ENCODE data around the gene ALKBH5. TPM values are rescaled to one million over a fixed set of nuclear protein-coding genes. Genes with fewer than 3 reads are reported as not detected.

The ALKBH5 gene
- total RNA-seq, 1 experiment from 2014 or later: 105 TPM

DNA sequence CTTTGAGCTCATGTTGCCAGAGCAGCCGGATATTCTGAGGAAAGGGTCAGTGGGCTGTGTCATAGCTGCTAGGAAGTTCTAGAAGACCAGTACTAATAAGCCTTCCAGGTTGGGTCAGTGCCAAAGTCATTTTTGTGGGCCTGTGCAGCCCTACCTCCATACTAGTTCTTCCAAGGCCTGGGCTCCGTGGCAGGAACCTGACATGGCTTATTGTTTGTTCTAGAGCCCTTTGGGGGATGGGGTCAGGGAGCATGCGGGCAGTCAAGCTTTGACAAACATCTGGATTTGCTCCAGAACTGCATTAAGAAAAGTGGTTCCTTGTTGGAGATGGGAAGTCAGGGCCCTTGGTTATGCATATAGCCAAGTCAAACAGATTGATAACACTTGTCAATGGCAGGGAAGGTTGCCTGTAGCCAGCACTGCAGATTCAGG lies 7.6 kb downstream of the ALKBH5 start:
- Mint-ChIP-seq H3K4me3 (no peak overlapping the region), H3K9me3 (no peaks in the 10 kb centered on the region), H3K36me3 (peaks cover 49% of the 10 kb centered on the region), H3K4me1 (peaks cover 29% of the 10 kb centered on the region), H3K27me3 (ENCODE audit: low read depth) (no peaks in the 10 kb centered on the region), H3K27ac (no peak overlapping the region)
- TF ChIP-seq, protein P1, sequence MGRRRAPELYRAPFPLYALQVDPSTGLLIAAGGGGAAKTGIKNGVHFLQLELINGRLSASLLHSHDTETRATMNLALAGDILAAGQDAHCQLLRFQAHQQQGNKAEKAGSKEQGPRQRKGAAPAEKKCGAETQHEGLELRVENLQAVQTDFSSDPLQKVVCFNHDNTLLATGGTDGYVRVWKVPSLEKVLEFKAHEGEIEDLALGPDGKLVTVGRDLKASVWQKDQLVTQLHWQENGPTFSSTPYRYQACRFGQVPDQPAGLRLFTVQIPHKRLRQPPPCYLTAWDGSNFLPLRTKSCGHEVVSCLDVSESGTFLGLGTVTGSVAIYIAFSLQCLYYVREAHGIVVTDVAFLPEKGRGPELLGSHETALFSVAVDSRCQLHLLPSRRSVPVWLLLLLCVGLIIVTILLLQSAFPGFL (CRISPR knock-in tag; IDR thresholded peaks at IDR 0.05; ENCODE audit: borderline replicate concordance): no peak
- TF ChIP-seq, protein P2, sequence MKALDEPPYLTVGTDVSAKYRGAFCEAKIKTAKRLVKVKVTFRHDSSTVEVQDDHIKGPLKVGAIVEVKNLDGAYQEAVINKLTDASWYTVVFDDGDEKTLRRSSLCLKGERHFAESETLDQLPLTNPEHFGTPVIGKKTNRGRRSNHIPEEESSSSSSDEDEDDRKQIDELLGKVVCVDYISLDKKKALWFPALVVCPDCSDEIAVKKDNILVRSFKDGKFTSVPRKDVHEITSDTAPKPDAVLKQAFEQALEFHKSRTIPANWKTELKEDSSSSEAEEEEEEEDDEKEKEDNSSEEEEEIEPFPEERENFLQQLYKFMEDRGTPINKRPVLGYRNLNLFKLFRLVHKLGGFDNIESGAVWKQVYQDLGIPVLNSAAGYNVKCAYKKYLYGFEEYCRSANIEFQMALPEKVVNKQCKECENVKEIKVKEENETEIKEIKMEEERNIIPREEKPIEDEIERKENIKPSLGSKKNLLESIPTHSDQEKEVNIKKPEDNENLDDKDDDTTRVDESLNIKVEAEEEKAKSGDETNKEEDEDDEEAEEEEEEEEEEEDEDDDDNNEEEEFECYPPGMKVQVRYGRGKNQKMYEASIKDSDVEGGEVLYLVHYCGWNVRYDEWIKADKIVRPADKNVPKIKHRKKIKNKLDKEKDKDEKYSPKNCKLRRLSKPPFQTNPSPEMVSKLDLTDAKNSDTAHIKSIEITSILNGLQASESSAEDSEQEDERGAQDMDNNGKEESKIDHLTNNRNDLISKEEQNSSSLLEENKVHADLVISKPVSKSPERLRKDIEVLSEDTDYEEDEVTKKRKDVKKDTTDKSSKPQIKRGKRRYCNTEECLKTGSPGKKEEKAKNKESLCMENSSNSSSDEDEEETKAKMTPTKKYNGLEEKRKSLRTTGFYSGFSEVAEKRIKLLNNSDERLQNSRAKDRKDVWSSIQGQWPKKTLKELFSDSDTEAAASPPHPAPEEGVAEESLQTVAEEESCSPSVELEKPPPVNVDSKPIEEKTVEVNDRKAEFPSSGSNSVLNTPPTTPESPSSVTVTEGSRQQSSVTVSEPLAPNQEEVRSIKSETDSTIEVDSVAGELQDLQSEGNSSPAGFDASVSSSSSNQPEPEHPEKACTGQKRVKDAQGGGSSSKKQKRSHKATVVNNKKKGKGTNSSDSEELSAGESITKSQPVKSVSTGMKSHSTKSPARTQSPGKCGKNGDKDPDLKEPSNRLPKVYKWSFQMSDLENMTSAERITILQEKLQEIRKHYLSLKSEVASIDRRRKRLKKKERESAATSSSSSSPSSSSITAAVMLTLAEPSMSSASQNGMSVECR (CRISPR knock-in tag; IDR thresholded peaks at IDR 0.05; ENCODE audit: borderline replicate concordance): no peak
- CTCF ChIA-PET: interaction anchor here (0.5 to 3.0 kb wide), 14 partner anchors 8 to 51 kb away, joined by 3 to 10 read pairs (median 5); partner anchors contain the start of gene ALKBH5
- DNase-seq (ENCODE audit: low spot score) (no peak), ATAC-seq (no peak)
- POLR2A ChIA-PET: no interaction called here

DNA sequence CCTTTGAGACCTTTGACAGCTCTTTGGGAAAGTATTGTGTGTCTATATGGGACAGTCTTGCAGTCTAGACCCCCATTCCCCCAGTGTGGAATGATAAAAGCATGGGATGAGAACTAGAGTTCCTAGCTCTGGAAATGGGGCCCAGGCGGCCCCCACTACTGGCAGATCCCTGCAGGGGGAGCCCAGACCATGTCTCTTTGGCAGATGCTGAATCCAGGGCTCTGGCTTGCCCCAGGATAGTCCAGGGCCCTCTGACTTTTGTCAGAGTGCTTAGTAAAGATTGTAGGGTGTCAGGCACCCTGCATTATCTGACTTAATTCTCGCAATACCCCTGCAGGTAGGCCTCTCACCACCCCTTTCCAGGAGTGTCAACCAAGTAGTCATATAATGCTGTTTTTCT lies 8.3 kb downstream of the ALKBH5 start:
- POLR2A ChIA-PET: no interaction called here
- peaks cover 22% of the 10 kb centered on the region for H3K4me1 Mint-ChIP-seq
- H3K27ac Mint-ChIP-seq: no peak overlapping the region
- ATAC-seq (peak; percentile 86), DNase-seq (ENCODE audit: low spot score) (peak; percentile 38)
- no peaks in the 10 kb centered on the region for H3K27me3 Mint-ChIP-seq (ENCODE audit: low read depth)
- CTCF ChIA-PET: interaction anchor here (0.5 to 3.0 kb wide), 14 partner anchors 9 to 52 kb away, joined by 3 to 10 read pairs (median 5); partner anchors contain the start of gene ALKBH5
- TF ChIP-seq, protein P3, sequence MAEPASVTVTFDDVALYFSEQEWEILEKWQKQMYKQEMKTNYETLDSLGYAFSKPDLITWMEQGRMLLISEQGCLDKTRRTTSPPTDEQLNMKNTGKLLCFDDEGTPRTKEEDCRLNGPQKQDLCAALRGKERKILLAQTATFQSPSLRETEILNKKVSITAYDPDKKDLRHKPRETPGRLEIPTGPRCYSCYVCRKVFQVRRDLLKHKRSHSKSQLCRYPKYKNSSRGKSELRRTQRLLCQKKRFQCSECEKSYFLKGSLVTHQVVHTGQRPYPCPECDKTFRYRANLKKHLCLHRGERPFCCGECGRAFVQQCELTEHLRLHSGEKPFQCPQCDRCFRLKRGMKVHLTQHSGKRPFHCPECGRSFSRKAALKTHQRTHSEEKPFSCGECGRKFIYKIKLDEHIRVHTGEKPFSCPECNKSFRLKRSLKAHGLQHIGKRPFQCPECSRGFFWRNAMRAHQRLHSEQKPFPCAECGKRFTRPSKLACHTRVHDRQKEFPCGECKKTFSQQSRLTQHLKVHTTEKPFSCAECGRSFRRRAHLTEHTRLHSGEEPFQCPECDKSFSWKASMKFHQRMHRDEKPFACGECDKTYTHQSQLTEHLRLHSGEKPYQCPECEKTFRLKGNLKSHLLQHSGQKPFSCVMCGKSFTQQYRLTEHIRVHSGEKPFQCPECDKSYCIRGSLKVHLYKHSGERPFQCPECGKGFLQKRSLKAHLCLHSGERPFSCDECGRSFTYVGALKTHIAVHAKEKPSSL (CRISPR knock-in tag; conservative IDR thresholded peaks at IDR 0.05): no peak
- H3K9me3 Mint-ChIP-seq: no peaks in the 10 kb centered on the region
- peaks cover 52% of the 10 kb centered on the region for H3K36me3 Mint-ChIP-seq
- no peak overlapping the region for H3K4me3 Mint-ChIP-seq

DNA sequence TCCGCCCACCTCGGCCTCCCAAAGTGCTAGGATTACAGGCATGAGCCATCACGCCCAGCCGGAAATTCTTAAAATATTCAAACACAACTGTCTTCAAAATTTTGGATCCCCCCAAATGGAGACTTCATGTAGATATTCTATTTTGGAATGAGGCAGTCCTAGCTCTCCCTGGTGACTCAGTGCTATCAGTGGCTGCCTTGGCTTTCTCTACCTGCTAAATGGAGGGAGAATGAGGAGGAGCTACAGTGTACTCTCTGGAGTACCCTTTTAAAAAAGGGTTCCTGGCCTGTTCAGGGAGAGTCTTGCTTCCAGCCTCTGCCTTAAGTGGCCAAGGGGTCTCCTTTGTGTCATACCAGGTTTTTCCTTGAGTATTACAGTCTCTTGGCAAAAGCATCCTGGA lies 10.8 kb downstream of the ALKBH5 start:
- H3K4me1 Mint-ChIP-seq: peaks cover 7% of the 10 kb centered on the region
- H3K27me3 Mint-ChIP-seq (ENCODE audit: low read depth): no peaks in the 10 kb centered on the region
- ChIA-PET POLR2A (no interaction called here), CTCF (interaction anchor here (1.2 to 3.0 kb wide), 3 partner anchors 12 to 55 kb away, joined by 4 to 10 read pairs (median 4); partner anchors contain the start of gene ALKBH5)
- no peak for DNase-seq (ENCODE audit: low spot score)
- H3K9me3 Mint-ChIP-seq: no peaks in the 10 kb centered on the region
- peaks cover 49% of the 10 kb centered on the region for H3K36me3 Mint-ChIP-seq
- H3K4me3 Mint-ChIP-seq: no peak overlapping the region
- ATAC-seq: no peak
- 0 out of 2 replicates have a peak overlapping the region, but pooled peaks have one; percentile 37 for H3K27ac Mint-ChIP-seq
- TF ChIP-seq, protein P4, sequence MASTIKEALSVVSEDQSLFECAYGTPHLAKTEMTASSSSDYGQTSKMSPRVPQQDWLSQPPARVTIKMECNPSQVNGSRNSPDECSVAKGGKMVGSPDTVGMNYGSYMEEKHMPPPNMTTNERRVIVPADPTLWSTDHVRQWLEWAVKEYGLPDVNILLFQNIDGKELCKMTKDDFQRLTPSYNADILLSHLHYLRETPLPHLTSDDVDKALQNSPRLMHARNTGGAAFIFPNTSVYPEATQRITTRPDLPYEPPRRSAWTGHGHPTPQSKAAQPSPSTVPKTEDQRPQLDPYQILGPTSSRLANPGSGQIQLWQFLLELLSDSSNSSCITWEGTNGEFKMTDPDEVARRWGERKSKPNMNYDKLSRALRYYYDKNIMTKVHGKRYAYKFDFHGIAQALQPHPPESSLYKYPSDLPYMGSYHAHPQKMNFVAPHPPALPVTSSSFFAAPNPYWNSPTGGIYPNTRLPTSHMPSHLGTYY (CRISPR knock-in tag; IDR thresholded peaks at IDR 0.05): no peak
- no peak for TF ChIP-seq ZNF423 (CRISPR knock-in tag; IDR thresholded peaks at IDR 0.05)
- TF ChIP-seq, protein P5, sequence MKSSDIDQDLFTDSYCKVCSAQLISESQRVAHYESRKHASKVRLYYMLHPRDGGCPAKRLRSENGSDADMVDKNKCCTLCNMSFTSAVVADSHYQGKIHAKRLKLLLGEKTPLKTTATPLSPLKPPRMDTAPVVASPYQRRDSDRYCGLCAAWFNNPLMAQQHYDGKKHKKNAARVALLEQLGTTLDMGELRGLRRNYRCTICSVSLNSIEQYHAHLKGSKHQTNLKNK (CRISPR knock-in tag; IDR thresholded peaks at IDR 0.05): no peak
- TF ChIP-seq, protein P6, sequence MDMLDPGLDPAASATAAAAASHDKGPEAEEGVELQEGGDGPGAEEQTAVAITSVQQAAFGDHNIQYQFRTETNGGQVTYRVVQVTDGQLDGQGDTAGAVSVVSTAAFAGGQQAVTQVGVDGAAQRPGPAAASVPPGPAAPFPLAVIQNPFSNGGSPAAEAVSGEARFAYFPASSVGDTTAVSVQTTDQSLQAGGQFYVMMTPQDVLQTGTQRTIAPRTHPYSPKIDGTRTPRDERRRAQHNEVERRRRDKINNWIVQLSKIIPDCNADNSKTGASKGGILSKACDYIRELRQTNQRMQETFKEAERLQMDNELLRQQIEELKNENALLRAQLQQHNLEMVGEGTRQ (CRISPR knock-in tag; IDR thresholded peaks at IDR 0.05): no peak
- no peak for TF ChIP-seq JAZF1 (CRISPR knock-in tag; IDR thresholded peaks at IDR 0.05)
- no peak for TF ChIP-seq EMX1 (CRISPR knock-in tag; IDR thresholded peaks at IDR 0.05)
- TF ChIP-seq, protein P7, sequence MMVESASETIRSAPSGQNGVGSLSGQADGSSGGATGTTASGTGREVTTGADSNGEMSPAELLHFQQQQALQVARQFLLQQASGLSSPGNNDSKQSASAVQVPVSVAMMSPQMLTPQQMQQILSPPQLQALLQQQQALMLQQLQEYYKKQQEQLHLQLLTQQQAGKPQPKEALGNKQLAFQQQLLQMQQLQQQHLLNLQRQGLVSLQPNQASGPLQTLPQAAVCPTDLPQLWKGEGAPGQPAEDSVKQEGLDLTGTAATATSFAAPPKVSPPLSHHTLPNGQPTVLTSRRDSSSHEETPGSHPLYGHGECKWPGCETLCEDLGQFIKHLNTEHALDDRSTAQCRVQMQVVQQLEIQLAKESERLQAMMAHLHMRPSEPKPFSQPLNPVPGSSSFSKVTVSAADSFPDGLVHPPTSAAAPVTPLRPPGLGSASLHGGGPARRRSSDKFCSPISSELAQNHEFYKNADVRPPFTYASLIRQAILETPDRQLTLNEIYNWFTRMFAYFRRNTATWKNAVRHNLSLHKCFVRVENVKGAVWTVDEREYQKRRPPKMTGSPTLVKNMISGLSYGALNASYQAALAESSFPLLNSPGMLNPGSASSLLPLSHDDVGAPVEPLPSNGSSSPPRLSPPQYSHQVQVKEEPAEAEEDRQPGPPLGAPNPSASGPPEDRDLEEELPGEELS (CRISPR knock-in tag; IDR thresholded peaks at IDR 0.05): no peak
- no peak for TF ChIP-seq NFE2L1 (CRISPR knock-in tag; IDR thresholded peaks at IDR 0.05)
- TF ChIP-seq, protein P8, sequence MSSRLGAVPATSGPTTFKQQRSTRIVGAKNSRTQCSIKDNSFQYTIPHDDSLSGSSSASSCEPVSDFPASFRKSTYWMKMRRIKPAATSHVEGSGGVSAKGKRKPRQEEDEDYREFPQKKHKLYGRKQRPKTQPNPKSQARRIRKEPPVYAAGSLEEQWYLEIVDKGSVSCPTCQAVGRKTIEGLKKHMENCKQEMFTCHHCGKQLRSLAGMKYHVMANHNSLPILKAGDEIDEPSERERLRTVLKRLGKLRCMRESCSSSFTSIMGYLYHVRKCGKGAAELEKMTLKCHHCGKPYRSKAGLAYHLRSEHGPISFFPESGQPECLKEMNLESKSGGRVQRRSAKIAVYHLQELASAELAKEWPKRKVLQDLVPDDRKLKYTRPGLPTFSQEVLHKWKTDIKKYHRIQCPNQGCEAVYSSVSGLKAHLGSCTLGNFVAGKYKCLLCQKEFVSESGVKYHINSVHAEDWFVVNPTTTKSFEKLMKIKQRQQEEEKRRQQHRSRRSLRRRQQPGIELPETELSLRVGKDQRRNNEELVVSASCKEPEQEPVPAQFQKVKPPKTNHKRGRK (CRISPR knock-in tag; IDR thresholded peaks at IDR 0.05; ENCODE audit: borderline replicate concordance): no peak
- TF ChIP-seq, protein P9, sequence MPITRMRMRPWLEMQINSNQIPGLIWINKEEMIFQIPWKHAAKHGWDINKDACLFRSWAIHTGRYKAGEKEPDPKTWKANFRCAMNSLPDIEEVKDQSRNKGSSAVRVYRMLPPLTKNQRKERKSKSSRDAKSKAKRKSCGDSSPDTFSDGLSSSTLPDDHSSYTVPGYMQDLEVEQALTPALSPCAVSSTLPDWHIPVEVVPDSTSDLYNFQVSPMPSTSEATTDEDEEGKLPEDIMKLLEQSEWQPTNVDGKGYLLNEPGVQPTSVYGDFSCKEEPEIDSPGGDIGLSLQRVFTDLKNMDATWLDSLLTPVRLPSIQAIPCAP (CRISPR knock-in tag; IDR thresholded peaks at IDR 0.05): no peak
- TF ChIP-seq ELF4 (CRISPR knock-in tag; IDR thresholded peaks at IDR 0.05; ENCODE audit: low read depth): no peak
- TF ChIP-seq SP1 (CRISPR knock-in tag; conservative IDR thresholded peaks at IDR 0.05): no peak
- no peak for TF ChIP-seq CREM (CRISPR knock-in tag; IDR thresholded peaks at IDR 0.05)

All from WTC11 (cell line).